ENCODE data around the gene MRPS33.

Gene MRPS33

DNA sequence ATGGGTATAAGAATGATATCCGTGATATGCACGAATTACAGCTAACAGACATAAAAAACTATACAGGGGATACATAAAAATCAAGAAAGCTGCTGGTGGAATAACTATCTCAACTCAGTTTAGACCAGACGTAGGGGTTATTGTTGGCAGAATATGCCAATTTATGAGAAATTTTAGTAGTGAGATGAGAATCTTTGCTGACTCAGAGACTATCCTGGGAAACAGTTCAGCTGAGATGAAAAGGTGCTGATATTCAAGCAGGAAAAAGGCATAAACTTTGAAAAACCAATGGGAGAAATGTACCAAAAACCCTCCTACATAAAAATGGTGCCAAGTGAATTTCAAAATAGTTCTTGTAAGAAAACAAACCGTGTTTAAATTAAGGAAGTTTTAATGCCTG is 3.3 kb downstream of the MRPS33 start:
- TF ChIP-seq, protein P1, sequence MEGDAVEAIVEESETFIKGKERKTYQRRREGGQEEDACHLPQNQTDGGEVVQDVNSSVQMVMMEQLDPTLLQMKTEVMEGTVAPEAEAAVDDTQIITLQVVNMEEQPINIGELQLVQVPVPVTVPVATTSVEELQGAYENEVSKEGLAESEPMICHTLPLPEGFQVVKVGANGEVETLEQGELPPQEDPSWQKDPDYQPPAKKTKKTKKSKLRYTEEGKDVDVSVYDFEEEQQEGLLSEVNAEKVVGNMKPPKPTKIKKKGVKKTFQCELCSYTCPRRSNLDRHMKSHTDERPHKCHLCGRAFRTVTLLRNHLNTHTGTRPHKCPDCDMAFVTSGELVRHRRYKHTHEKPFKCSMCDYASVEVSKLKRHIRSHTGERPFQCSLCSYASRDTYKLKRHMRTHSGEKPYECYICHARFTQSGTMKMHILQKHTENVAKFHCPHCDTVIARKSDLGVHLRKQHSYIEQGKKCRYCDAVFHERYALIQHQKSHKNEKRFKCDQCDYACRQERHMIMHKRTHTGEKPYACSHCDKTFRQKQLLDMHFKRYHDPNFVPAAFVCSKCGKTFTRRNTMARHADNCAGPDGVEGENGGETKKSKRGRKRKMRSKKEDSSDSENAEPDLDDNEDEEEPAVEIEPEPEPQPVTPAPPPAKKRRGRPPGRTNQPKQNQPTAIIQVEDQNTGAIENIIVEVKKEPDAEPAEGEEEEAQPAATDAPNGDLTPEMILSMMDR (IDR thresholded peaks at IDR 0.05; ENCODE audit: low read length), result no peak
- TF ChIP-seq EZH2 (IDR thresholded peaks at IDR 0.05; ENCODE audit: borderline replicate concordance, low read length), result no peak
- Histone ChIP-seq H3K4me2 (ENCODE audit: low read length) (no peak overlapping the region), H3K4me1 (ENCODE audit: insufficient read depth, low read length, severe bottlenecking) (peaks cover 27% of the 10 kb centered on the region), H3K27ac (ENCODE audit: low read depth, low read length, poor library complexity, severe bottlenecking) (no peak overlapping the region), H4K20me1 (ENCODE audit: insufficient read depth, low read length) (no peaks in the 10 kb centered on the region), H3K9me2 (ENCODE audit: low read depth, low read length) (no peaks in the 10 kb centered on the region), H3K79me2 (ENCODE audit: insufficient read depth, low read length) (peaks cover 8% of the 10 kb centered on the region; the same call in 1 of the 2 replicates), H3F3A (ENCODE audit: insufficient read depth, low read length) (no peaks in the 10 kb centered on the region), H3K27me3 (ENCODE audit: insufficient read depth, low read length) (peaks cover 4% of the 10 kb centered on the region; the same call in 1 of the 2 replicates), H3K4me3 (ENCODE audit: low read depth, low read length, poor library complexity, severe bottlenecking) (no peak overlapping the region), H3K9ac (ENCODE audit: low read length) (no peak overlapping the region), H2AFZ (ENCODE audit: low read length) (no peak overlapping the region), H3K9me3 (ENCODE audit: low read length) (peaks cover 2% of the 10 kb centered on the region; the same call in 1 of the 2 replicates), H3K36me3 (ENCODE audit: insufficient read depth, low read length) (peaks cover 38% of the 10 kb centered on the region)

DNA sequence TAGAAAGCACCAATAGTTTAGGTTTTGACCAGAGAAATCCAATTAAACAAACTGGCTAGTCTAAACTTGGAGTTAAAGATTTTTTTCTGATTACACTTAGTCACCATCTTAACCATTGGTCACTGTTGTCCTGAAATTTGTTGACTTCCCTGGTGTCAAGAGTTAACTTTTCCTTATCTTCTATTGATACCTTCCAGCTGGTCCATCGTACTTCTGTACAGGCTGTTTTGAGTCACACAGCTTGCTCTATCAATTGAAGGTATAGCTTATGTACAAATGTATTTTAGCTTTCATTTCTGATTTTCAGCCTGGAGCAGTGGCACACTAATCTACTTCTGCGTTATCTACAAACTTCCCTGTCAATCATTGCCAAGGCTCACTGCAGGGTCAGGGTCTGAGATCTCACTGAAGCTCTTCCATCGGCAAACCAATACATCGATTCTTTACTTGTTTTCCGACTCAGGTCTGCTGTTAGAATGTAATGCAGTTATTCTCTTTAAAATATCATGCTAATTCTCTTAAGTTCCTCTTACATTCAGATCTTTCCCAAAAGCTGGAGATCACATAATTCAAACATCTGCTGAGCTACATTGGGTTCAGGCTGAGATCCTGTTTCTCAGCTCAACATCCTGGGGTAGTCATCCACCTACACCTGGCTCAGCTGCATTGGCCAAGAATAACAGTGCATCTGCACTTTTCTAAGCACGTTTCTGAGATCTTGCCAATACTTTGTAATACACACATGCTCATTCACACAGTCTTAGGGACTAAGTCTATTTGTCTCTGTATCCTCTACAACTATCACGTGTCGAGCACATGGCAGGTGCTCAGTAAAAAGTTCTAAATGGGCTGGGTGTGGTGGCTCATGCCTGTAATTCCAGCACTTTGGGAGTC is 11.3 kb downstream of the MRPS33 start:
- Histone ChIP-seq H3K36me3 (ENCODE audit: insufficient read depth, low read length) (peaks cover 35% of the 10 kb centered on the region), H3K4me2 (ENCODE audit: low read length) (no peak overlapping the region), H3F3A (ENCODE audit: insufficient read depth, low read length) (no peaks in the 10 kb centered on the region), H3K27me3 (ENCODE audit: insufficient read depth, low read length) (no peaks in the 10 kb centered on the region; the same call in 1 of the 2 replicates), H3K27ac (ENCODE audit: low read depth, low read length, poor library complexity, severe bottlenecking) (no peak overlapping the region), H3K4me3 (ENCODE audit: low read depth, low read length, poor library complexity, severe bottlenecking) (no peak overlapping the region), H2AFZ (ENCODE audit: low read length) (no peak overlapping the region), H4K20me1 (ENCODE audit: insufficient read depth, low read length) (no peaks in the 10 kb centered on the region), H3K79me2 (ENCODE audit: insufficient read depth, low read length) (no peaks in the 10 kb centered on the region), H3K9ac (ENCODE audit: low read length) (no peak overlapping the region), H3K9me3 (ENCODE audit: low read length) (no peaks in the 10 kb centered on the region), H3K4me1 (ENCODE audit: insufficient read depth, low read length, severe bottlenecking) (no peaks in the 10 kb centered on the region), H3K9me2 (ENCODE audit: low read depth, low read length) (no peaks in the 10 kb centered on the region)
- no peak for TF ChIP-seq EZH2 (IDR thresholded peaks at IDR 0.05; ENCODE audit: borderline replicate concordance, low read length)
- TF ChIP-seq, protein P1 (IDR thresholded peaks at IDR 0.05; ENCODE audit: low read length), result no peak

DNA sequence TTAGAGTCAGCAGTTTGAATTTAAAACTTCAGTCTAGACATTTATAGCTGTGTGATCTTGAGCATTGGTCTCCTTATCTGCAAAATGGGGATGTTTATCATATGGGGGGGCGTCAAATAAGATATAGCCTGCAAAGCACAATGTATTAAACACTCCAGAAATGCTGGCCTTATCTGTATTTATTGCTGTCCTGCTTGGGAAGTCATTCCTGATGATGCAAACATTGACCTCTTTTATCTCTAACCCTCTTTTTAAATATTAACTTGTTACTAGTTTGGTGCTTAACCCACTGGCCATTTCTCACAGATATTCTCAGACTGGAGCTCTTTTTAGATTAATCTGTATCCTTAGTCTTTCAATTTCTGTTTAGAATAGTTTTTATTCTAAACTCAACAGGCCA is 13.2 kb downstream of the MRPS33 start:
- no peaks in the 10 kb centered on the region for H3F3A ChIP-seq (ENCODE audit: insufficient read depth, low read length)
- no peaks in the 10 kb centered on the region for H3K9me2 ChIP-seq (ENCODE audit: low read depth, low read length)
- H4K20me1 ChIP-seq (ENCODE audit: insufficient read depth, low read length), result no peaks in the 10 kb centered on the region
- H3K27ac ChIP-seq (ENCODE audit: low read depth, low read length, poor library complexity, severe bottlenecking), result no peak overlapping the region
- H3K4me1 ChIP-seq (ENCODE audit: insufficient read depth, low read length, severe bottlenecking), result no peaks in the 10 kb centered on the region
- H3K9ac ChIP-seq (ENCODE audit: low read length), result no peak overlapping the region
- no peaks in the 10 kb centered on the region for H3K79me2 ChIP-seq (ENCODE audit: insufficient read depth, low read length)
- no peaks in the 10 kb centered on the region for H3K9me3 ChIP-seq (ENCODE audit: low read length)
- no peak overlapping the region for H3K4me3 ChIP-seq (ENCODE audit: low read depth, low read length, poor library complexity, severe bottlenecking)
- H3K27me3 ChIP-seq (ENCODE audit: insufficient read depth, low read length), result no peaks in the 10 kb centered on the region; the same call in 1 of the 2 replicates
- H2AFZ ChIP-seq (ENCODE audit: low read length), result no peak overlapping the region
- peaks cover 16% of the 10 kb centered on the region for H3K36me3 ChIP-seq (ENCODE audit: insufficient read depth, low read length)
- no peak for TF ChIP-seq EZH2 (IDR thresholded peaks at IDR 0.05; ENCODE audit: borderline replicate concordance, low read length)
- TF ChIP-seq, protein P1 (IDR thresholded peaks at IDR 0.05; ENCODE audit: low read length), result no peak
- no peak overlapping the region for H3K4me2 ChIP-seq (ENCODE audit: low read length)
